GM12875 (cell line): Measurements from ENCODE around the gene ATP6V0B.
A peak's percentile ranks its signal among the peaks of the same experiment; 100 is the strongest.

ENCODE experiments used
- H3K4me3 ChIP-seq: one replicate; pipeline ENCODE4 v1.5.1; 2011; ENCODE audit warnings: low read depth, low read length, control low read depth
- TF ChIP-seq, protein P1 (sequence below): IDR thresholded peaks from 2 replicates; pipeline ENCODE4 v1.5.1; 2011; ENCODE audit warnings: low read depth, mild to moderate bottlenecking, control low read depth, inconsistent platforms, low read length, moderate library complexity, borderline replicate concordance; ENCODE audit not compliant: insufficient read depth

Gene ATP6V0B

DNA sequence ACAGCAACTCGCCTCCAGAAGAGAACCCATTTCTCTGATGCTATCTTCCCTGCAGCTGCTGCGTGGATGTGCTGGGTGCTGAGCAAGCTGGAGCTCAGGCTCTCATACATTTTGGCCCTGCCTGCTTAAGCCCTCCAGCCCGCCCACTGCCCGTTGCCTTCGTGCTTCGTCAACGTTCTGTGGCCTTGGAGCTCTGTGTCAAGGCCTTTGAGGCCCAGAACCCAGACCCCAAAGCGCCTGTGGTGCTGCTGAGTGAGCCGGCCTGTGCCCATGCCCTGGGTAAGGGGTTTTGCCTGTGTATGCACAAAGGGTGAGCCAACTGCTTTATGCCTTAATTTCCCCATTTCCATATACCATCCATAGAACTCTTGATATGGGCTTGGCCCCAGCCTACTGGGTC lies 3.8 kb upstream of the ATP6V0B start:
- TF ChIP-seq, protein P1, sequence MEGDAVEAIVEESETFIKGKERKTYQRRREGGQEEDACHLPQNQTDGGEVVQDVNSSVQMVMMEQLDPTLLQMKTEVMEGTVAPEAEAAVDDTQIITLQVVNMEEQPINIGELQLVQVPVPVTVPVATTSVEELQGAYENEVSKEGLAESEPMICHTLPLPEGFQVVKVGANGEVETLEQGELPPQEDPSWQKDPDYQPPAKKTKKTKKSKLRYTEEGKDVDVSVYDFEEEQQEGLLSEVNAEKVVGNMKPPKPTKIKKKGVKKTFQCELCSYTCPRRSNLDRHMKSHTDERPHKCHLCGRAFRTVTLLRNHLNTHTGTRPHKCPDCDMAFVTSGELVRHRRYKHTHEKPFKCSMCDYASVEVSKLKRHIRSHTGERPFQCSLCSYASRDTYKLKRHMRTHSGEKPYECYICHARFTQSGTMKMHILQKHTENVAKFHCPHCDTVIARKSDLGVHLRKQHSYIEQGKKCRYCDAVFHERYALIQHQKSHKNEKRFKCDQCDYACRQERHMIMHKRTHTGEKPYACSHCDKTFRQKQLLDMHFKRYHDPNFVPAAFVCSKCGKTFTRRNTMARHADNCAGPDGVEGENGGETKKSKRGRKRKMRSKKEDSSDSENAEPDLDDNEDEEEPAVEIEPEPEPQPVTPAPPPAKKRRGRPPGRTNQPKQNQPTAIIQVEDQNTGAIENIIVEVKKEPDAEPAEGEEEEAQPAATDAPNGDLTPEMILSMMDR: no peak
- peak overlapping the region; percentile 96 for H3K4me3 ChIP-seq

DNA sequence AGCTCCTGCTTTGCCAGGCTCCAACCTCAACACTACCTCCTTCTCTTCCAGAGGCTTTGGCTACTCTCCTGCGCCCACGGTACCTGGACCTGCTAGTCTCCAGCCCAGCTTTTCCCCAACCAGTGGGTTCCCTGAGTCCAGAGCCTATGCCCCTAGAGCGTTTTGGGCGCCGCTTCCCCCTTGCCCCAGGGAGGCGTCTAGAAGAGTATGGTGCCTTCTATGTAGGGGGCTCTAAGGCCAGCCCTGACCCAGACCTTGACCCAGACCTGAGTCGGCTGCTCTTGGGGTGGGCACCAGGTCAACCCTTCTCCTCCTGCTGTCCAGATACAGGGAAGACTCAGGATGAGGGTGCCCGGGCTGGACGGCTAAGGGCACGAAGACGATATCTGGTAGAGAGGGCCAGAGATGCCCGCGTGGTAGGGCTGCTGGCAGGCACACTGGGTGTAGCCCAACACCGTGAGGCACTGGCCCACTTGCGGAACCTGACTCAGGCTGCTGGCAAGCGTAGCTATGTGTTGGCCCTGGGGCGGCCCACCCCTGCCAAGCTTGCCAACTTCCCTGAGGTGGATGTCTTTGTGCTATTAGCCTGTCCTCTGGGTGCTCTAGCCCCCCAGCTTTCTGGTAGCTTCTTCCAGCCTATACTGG lies 3.3 kb upstream of the ATP6V0B start:
- H3K4me3 ChIP-seq: no peak overlapping the region
- TF ChIP-seq, protein P1: no peak

DNA sequence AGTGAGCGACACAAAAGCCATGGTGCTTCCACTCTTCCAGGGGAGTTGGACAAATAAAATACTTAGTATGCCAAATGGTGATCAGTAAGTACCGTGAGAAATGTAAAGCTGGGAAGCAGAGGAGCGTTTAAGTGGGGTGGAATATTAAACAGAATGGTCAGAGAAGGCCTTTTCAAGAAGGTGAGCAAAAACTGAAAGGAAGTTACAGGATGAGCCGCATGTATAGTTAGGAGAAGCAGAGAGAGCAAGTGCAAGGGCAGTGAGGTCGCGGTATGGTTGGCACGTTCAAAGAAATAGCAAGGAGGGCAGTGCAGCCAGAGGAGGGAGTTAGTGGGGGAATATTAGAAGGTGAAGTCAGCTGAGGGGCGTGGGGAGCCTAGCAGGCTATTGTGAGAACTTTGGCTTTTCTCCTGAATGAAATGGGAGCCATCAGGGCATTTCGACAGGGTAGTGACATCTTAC lies 748 bp upstream of the ATP6V0B start:
- peak overlapping the region; percentile 96 for H3K4me3 ChIP-seq
- TF ChIP-seq, protein P1: no peak

DNA sequence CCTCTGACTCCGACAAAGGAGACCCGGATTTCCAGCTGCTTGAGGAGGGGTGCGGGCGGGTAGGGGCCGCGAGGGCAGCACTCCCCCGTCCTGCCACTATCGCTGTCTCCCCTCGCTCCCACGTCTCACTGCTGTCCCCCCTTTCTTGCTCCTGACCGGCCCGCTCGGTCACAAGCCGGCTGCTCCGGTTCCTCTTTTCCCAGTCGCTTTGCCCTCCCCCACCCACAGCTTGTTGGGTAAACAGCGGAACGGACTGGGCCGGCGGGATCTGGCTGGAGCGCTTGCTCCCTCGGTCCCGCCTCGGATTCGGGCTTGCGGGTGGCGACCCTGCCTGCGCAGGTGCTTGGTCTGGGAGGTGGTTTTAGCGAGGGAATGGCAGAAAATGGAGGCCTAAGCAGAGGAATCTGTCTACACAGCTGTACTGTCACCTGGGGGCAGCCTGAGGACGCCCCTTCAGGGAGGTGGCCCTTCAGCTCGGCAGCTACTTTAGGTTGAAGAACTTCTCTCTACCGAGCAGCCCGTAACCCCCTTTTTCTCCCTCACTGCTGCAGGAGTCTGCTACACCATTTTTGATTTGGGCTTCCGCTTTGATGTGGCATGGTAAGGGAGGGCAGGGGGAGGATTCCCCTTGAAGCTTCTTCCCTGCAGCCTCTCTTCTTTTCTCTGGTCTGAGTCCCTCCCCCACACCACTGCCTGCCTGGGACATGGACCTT lies 645 bp downstream of the ATP6V0B start:
- H3K4me3 ChIP-seq: peak overlapping the region; percentile 96
- TF ChIP-seq, protein P1: 0 out of 2 replicates have a peak, but pooled peaks have one; percentile 0

GRCh38 chr1:43976045-43976444 lies 1.3 kb downstream of the ATP6V0B start:
- TF ChIP-seq, protein P1: no peak
- H3K4me3 ChIP-seq: peak overlapping the region; percentile 96

- TF ChIP-seq, protein P1: no peak
- no peak overlapping the region for H3K4me3 ChIP-seq
These were observed 2.1 kb downstream of the ATP6V0B start for GRCh38 chr1:43976890-43977289.
